Activated B cell treated with CpG ODN at 0.5 μM for 24 hours (primary cell): ENCODE data around the gene HSF2. TPM values are rescaled to one million over a fixed set of nuclear protein-coding genes. Genes with fewer than 3 reads are reported as not detected.

Experiments used
- ATAC-seq: fragments of 200-7000 bp; cut with Tn5 transposase; one replicate; pipeline ENCODE4 v1.10.0; 2021; ENCODE audit warnings: low read depth, mild to moderate bottlenecking, moderate library complexity
- CTCF ChIA-PET: fragments of 350-600 bp; sonication (Branson Sonifier 250); formaldehyde crosslinking; loops from one replicate; lab custom pipeline; 2021; ENCODE audit warnings: antibody characterized with exemption; lab: Charles Lee
- POLR2A ChIA-PET: fragments of 350-600 bp; sonication (Branson Sonifier 250); formaldehyde crosslinking; loops from one replicate; lab custom pipeline; 2021; ENCODE audit warnings: antibody characterized with exemption; lab: Charles Lee
- DNase-seq: peaks from one replicate; pipeline ENCODE4 v3.0.0; 2022
- H3K27ac Mint-ChIP-seq: one replicate; pipeline ENCODE4 v1.8.0; 2020; ENCODE audit warnings: mixed read lengths
- H3K27me3 Mint-ChIP-seq: one replicate; pipeline ENCODE4 v1.8.0; 2021; ENCODE audit warnings: mixed read lengths
- H3K36me3 Mint-ChIP-seq: one replicate; pipeline ENCODE4 v1.8.0; 2021; ENCODE audit warnings: low read depth, mixed read lengths
- H3K4me1 Mint-ChIP-seq: one replicate; pipeline ENCODE4 v1.8.0; 2021; ENCODE audit warnings: mixed read lengths
- H3K4me3 Mint-ChIP-seq: one replicate; pipeline ENCODE4 v1.8.0; 2020; ENCODE audit warnings: mild to moderate bottlenecking, mixed read lengths
- H3K9me3 Mint-ChIP-seq: one replicate; pipeline ENCODE4 v1.8.0; 2020; ENCODE audit warnings: mixed read lengths
- CTCF ChIP-seq: fragments of 200-600 bp; IDR thresholded peaks from one replicate; pipeline ENCODE4 v1.8.0; 2022; ENCODE audit warnings: antibody characterized with exemption, mild to moderate bottlenecking
- intact Hi-C: fragments of 100-400 bp; cut with micrococcal nuclease; formaldehyde crosslinking; loops from one replicate; pipeline ENCODE4 v1.15.1; 2024
- total RNA-seq: library from RNA; stranded (reverse); gene quantifications from 2 replicates; pipeline ENCODE4 v1.2.3, GENCODE V29; 2022

Gene HSF2
- total RNA-seq, 1 donor from 2014 or later: 9.0 TPM

DNA sequence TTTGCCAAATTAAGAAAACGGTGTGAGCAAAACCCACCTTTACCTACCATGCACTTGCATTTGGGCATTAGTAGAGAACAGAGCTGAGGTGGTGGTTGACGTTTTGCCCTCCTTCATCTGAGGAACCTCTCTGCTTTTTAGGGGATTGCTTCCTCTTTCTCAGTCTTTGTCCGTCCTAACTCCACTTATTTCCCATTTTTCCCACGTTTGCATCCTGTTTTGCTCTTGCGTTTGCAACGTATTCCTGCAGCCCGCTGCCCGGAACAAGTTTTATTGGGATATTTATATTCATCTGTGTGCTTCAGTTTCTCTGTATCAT lies 72.5 kb downstream of the HSF2 start:
- ChIA-PET POLR2A (interaction anchor here (0.9 to 2.6 kb wide), 8 partner anchors 11 to 1137 kb away, joined by 3 to 16 read pairs (median 5); partner anchors contain the start of genes HSF2 and TBC1D32), CTCF (interaction anchor here (1.0 to 2.6 kb wide), 3 partner anchors 19 to 59 kb away, joined by 3 to 17 read pairs (median 6); no protein-coding TSS in a partner anchor)
- TF ChIP-seq CTCF: no peak
- peaks cover 19% of the 10 kb centered on the region for H3K36me3 Mint-ChIP-seq
- peak overlapping the region; percentile 99 for H3K4me3 Mint-ChIP-seq
- H3K4me1 Mint-ChIP-seq: peaks cover 44% of the 10 kb centered on the region
- DNase-seq (no peak), ATAC-seq (peak; percentile 53)
- intact Hi-C loops: no loop called here
- H3K27ac Mint-ChIP-seq: peak overlapping the region; percentile 99
- no peaks in the 10 kb centered on the region for H3K9me3 Mint-ChIP-seq
- H3K27me3 Mint-ChIP-seq: no peaks in the 10 kb centered on the region

- ChIA-PET POLR2A (no interaction called here), CTCF (no interaction called here)
- Mint-ChIP-seq H3K9me3 (no peaks in the 10 kb centered on the region), H3K27me3 (no peaks in the 10 kb centered on the region), H3K4me3 (no peak overlapping the region), H3K36me3 (peaks cover 8% of the 10 kb centered on the region), H3K4me1 (peaks cover 6% of the 10 kb centered on the region), H3K27ac (no peak overlapping the region)
- no peak for ATAC-seq
- no peak for TF ChIP-seq CTCF
- DNase-seq: no peak
- intact Hi-C loops: loop anchor here (1.0 to 5.0 kb wide), 4 partner anchors 54 to 842 kb away; no protein-coding TSS in a partner anchor
Observed at GRCh38 chr6:122476131-122476530, 76.7 kb downstream of the HSF2 start.

DNA sequence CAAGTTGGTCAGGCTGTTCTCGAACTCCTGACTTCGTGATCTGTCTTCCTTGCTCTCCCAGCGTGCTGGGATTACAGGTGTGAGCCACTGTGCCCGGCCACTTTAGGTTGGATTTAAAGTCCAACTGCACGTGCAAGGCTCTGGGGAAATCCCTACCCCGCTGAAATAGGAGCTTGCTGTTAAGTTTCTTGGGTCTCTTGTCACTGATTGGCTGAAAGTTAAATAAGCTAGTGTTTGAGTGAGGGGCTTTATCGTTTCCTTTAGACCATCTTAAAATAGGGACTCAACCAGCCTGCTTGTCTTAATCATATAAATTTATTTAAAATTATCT lies 83.3 kb downstream of the HSF2 start:
- H3K36me3 Mint-ChIP-seq: no peaks in the 10 kb centered on the region
- ChIA-PET CTCF (interaction anchor here (1.3 to 3.9 kb wide), 2 partner anchors 9 to 48 kb away, joined by 6 to 21 read pairs; no protein-coding TSS in a partner anchor), POLR2A (no interaction called here)
- peaks cover 6% of the 10 kb centered on the region for H3K4me1 Mint-ChIP-seq
- ATAC-seq (no peak), DNase-seq (no peak)
- no peaks in the 10 kb centered on the region for H3K9me3 Mint-ChIP-seq
- intact Hi-C loops: no loop called here
- no peak for TF ChIP-seq CTCF
- H3K27me3 Mint-ChIP-seq: no peaks in the 10 kb centered on the region
- H3K4me3 Mint-ChIP-seq: no peak overlapping the region
- no peak overlapping the region for H3K27ac Mint-ChIP-seq

Other genes starting within 250 kb of the HSF2 start
- gene SERINC1, start 72.2 kb downstream of the HSF2 start, total RNA-seq: 51.3 and 52.0 TPM in 2 replicates
- 0.81 and 1.2 TPM in 2 replicates for gene PKIB, start 210.8 kb downstream of the HSF2 start, total RNA-seq